GM19035 (cell line): ENCODE data around the gene HYKK.
"Not testable (repeated sequence)": the region's sequence is repeated elsewhere in the genome, so short reads cannot be mapped to it uniquely, and the experiment has no call there.

Source experiments
- ATAC-seq: cut with Tn5 transposase; IDR thresholded peaks from one replicate; pipeline ENCODE4 v1.9.1; 2021; ENCODE audit not compliant: unreplicated experiment

HYKK gene

DNA sequence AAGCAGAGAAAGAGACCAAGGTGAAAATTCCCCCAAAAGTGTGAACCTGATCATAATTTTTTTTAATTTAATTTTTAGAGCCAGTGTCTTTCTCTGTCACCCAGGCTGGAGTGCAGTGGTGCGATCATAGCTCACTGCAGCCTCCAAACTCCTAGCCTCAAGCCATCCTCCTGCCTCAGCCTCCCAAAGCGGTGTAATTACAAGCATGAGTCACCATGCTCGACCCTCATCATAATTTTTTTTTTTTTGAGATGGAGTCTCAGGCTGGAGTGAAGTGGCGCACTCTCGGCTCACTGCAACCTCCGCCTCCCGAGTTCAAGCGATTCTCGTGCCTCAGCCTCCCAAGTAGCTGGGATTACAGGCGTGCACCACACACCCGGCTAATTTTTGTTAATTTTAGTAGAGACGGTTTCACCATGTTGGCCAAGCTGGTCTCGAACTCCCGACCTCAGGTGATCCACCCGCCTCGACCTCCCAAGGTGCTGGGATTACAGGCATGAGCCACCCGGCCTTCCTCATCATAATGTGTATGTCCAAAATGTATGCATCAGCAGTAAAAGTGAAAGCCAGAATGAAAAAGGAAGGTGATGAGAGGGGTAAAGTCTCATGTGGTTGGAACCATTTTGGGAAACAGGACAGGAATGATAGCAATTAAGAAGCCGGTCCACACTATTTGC, 32.2 kb downstream of the HYKK start:
- not testable (repeated sequence) for ATAC-seq

DNA sequence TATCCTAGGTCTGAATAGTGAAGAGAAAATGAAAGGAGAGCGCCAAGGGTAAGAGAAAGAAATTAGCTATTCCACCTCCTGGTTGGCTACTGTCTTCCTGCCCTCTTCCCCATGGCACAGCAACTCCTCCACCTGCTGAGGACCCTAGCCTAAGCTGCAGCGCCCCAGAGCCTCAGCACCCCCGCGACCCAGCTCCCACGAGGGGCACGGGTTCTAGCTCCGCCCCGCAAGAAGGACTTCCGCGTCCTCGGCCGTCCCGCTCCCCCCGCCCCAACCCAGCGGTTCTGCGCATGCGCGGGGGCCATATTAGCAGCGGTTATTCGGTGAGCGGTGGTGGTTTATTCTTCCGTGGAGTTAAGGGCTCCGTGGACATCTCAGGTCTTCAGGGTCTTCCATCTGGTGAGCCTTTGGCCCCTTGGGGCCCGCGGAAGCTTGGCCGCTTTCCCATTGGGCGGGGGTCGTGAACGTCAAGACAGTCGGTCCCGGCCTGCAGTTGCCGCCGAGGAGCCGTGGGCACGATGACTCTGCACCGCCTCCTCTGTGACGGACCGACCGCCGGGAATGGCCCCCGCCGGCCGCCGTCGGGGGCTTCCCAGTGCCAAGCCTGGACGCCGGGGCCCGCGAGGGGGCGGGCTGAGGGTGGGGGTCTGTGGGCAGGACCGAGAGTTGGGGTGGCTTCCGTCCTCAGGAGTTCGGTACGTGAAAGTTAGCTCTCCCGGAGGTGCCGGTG, 32.9 kb downstream of the HYKK start, which contains the start of gene PSMA4:
TSS of gene PSMA4 (plus strand) at position 304 of the 730 bp plus-strand sequence. CDS start 1,484 bp downstream, outside the sequence.
- peak; percentile 84 for ATAC-seq

GRCh38 chr15:78540871-78541743, 33.7 kb downstream of the HYKK start:
- no peak for ATAC-seq

GRCh38 chr15:78541744-78542034, 34.3 kb downstream of the HYKK start:
- no peak for ATAC-seq

GRCh38 chr15:78542647-78543046, 35.3 kb downstream of the HYKK start:
- no peak for ATAC-seq

GRCh38 chr15:78550194-78550593, 42.8 kb downstream of the HYKK start:
- ATAC-seq, result no peak

GRCh38 chr15:78550815-78551214, 43.4 kb downstream of the HYKK start:
- ATAC-seq, result no peak

- ATAC-seq, result no peak
Observed at GRCh38 chr15:78551902-78552301, 44.5 kb downstream of the HYKK start.

GRCh38 chr15:78552597-78552996, 45.2 kb downstream of the HYKK start:
- no peak for ATAC-seq

GRCh38 chr15:78560201-78560600, 52.8 kb downstream of the HYKK start:
- ATAC-seq, result not testable (repeated sequence)

- no peak for ATAC-seq
Observed at GRCh38 chr15:78561490-78561889, 54.1 kb downstream of the HYKK start.

- ATAC-seq, result no peak
Observed at GRCh38 chr15:78563092-78563491, 55.7 kb downstream of the HYKK start.

DNA sequence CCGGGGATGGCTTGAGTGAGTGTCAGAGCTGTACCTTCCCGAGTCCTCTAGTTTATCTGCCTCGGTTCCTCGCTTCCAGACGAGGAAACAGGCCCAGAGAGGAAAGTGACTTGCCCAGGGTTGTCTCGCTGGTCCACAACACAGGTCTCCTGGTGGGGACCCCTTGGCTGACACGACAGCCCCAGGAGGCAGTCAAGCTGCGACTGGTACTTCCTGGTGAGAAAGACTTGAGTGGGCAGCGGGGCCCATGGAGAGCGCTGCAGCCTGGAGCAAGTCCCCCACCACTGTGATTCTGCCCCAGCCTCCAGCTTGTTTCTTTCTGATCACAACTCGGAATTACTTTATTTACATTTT, 57.3 kb downstream of the HYKK start:
- ATAC-seq, result no peak

- ATAC-seq, result peak; percentile 62
Observed at GRCh38 chr15:78565097-78565950, 57.9 kb downstream of the HYKK start, which contains the start of gene CHRNA5. TSS of gene CHRNA5 (plus strand) at chr15:78565520. CDS start at chr15:78565720, 200 bp downstream.

GRCh38 chr15:78565951-78566774, 58.8 kb downstream of the HYKK start:
- peak; percentile 24 for ATAC-seq

GRCh38 chr15:78567531-78567930, 60.2 kb downstream of the HYKK start:
- no peak for ATAC-seq

- no peak for ATAC-seq
Observed at GRCh38 chr15:78570710-78571109, 63.3 kb downstream of the HYKK start.

DNA sequence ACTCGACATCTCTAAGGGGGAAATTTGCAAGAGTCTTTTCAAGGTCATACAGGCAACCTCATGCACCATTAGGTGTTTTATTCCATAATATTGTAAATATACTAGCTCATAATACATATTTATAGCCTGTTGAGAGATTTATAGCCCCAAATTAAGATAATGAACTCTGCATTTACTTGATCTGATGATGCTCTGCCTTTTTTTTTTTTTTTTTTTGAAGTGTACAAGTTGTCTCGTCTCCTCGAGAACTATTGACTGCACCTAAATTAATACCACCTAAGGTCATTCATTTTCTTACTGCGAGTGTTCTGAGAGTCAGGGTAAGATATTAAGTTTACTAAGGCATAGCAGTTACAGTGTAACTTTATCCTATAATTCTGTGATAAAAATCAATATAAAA, 64.0 kb downstream of the HYKK start:
- no peak for ATAC-seq

- ATAC-seq, result no peak
Observed at GRCh38 chr15:78573416-78573815, 66.0 kb downstream of the HYKK start.

DNA sequence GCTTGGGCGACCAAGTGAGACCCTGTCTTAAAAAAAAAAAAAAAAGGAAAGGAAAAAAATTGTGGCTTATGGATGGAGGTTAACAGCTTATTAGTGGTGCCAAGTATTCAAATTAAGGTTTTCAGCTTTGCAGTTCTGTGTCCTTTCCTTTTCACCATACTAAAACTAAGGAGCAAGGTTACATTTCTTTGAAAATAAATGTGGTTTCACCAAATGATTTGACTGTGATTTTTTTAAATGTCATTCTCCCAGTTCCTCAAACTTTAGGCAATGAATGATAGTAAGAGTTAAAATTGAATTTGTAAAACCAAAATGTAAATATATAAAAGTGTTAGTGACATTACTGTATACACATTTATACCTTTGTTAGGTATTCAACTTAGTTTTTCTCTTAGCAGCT, 67.6 kb downstream of the HYKK start:
- no peak for ATAC-seq
